Measurements from ENCODE around the gene PRKAA1. TPM values are rescaled to one million over a fixed set of nuclear protein-coding genes. Genes with fewer than 3 reads are reported as not detected.

Gene PRKAA1
- 112 and 145 TPM in 2 replicates for total RNA-seq

DNA sequence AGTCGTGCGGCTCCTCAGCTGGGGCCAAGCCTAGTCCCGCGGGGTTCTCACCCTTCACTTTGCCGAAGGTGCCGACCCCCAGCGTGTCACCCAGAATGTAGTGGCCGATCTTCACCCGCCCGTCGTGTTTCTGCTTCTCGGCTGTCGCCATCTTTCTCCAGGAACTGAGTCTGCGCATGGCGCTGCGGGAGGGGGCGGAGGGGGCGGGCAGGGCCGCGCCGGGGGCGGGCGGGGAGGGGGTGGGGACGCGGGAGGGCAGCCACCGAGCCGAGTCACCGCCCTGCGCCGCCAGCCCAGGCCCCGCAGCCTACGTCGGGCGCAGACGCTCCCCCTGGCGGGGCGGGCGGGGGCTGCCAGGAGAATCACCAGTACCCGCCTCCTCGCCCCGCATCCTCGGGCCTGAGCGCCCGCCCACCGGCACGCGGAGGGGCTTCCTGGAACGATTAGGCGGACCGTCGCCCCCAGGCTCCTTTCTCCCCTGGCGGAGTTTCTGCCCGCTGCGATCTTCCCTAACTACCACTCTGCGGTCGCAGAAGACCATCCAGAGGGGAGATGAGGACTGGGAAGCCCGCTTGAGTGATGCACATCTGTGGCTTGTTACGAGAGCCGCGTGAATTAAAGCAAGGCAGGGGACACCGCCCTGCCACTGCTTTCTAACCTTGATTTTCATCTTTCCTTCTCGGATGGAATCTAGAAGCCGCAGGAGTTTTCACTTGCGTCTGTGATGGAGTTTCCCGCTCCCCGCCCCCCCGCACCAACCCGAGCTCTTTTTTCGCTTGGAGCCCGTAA, at the start of gene PRKAA1:
PRKAA1 (minus strand) TSS at position 363 of the 789 bp plus-strand sequence; CDS start at position 178, 185 bp downstream.

GRCh38 chr5:40841068-40841805, 43.1 kb upstream of the PRKAA1 start, which contains the start of gene CARD6:
TSS of gene CARD6 (plus strand) at chr5:40841367. CDS start at chr5:40841383, 16 bp downstream.

GRCh38 chr5:40834849-40835787, 36.9 kb upstream of the PRKAA1 start, which contains the start of gene RPL37:
TSS of gene RPL37 (minus strand) at chr5:40835222. CDS start at chr5:40835185, 37 bp downstream.

GRCh38 chr5:40755407-40756365, 42.5 kb downstream of the PRKAA1 start, which contains the start of gene TTC33:
TSS of gene TTC33 (minus strand) at chr5:40755961. CDS start at chr5:40747018, 8,943 bp downstream.

Other genes starting within 250 kb of the PRKAA1 start
- gene PTGER4, start 118.5 kb downstream of the PRKAA1 start, total RNA-seq, result 5.0 and 5.2 TPM in 2 replicates
- 12.5 and 14.7 TPM in 2 replicates for gene TTC33, start 42.4 kb downstream of the PRKAA1 start, total RNA-seq
- 2,148 and 5,247 TPM in 2 replicates for gene RPL37, start 36.8 kb upstream of the PRKAA1 start, total RNA-seq
- 11.8 and 12.1 TPM in 2 replicates for gene CARD6, start 43.0 kb upstream of the PRKAA1 start, total RNA-seq
- gene C7, start 111.1 kb upstream of the PRKAA1 start, total RNA-seq, result 0.26 and 0.79 TPM in 2 replicates

All from bronchial smooth muscle cell (primary cell).